ENCODE data around the gene SUPV3L1. TPM values are rescaled to one million over a fixed set of nuclear protein-coding genes. Genes with fewer than 3 reads are reported as not detected.

The SUPV3L1 gene
- total and polyA plus RNA-seq, 9 of the 15 experiments (the other 6 are each of a cell fraction or from before 2014, with no cell fraction given): 45.2 to 156 (median 92.6) TPM

DNA sequence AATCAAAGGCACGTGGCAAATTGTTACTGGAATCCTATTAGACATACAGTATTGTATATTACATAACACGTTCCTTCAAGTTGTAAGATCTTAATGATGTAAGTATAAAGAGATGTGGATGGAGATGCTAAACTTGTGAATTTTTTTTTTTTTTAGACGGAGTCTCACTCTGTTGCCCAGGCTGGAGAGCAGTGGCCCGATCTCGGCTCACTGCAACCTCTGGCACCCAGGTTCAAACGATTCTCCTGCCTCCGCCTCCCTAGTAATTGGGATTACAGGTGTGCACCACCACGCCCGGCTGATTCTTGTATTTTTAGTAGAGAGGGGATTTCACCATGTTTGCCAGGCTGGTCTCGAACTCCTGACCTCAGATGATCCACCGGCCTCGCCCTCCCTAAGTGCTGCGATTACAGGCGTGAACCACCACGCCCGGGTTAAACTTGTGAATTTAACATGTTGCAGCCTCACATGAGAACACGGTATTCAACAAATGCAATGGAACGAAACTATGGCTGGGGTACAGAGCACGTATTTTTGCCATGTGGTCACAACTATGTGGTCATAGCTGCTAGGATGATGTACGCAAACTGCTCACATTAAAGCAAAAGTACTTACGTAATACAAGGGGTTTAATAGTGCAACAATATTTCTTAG lies 818 bp upstream of the SUPV3L1 start:
- peak overlapping the region; percentile 96 for H3K4me2 ChIP-seq (ENCODE audit: insufficient read depth, low read length)
- intact Hi-C loops (cut with micrococcal nuclease) (loop anchor here (1.0 kb wide), 1 partner anchor 55 kb away; the partner anchor contains the start of gene VPS26A), in situ Hi-C loops (cut with MboI) (no loop called here)
- no peaks in the 10 kb centered on the region for H3K9me3 ChIP-seq (replicated peaks; ENCODE audit: control insufficient read depth, insufficient read depth, low read depth, low read length)
- peaks cover 4% of the 10 kb centered on the region; the same call in 1 of the 2 replicates for H4K20me1 ChIP-seq (replicated peaks; ENCODE audit: control insufficient read depth, insufficient read depth, low read length)
- H3K36me3 ChIP-seq (ENCODE audit: control insufficient read depth, insufficient read depth, low read length): peaks cover 22% of the 10 kb centered on the region
- DNase-seq (ENCODE audit: extremely low read depth in 1 of 4, low spot score in 3 of 4): peak; percentile 55 to 71 (median 56)
- TSS peak; percentile 98 for BruUV-seq (replicated peaks)
- ATAC-seq: peak; percentile 65
- FAIRE-seq: no peak
- peak overlapping the region; percentile 97 to 98 for H3K9ac ChIP-seq (ENCODE audit: insufficient read depth in 1 of 2, low read depth in 2 of 2, low read length in 2 of 2)
- WGBS (ENCODE audit: insufficient coverage, low coverage, missing lambda C conversion rate): 29% methylated on average over 21 of the region's 21 CpGs
- H3K27ac ChIP-seq (ENCODE audit: extremely low read depth, low read depth, low read length): peak overlapping the region; percentile 99
- ChIA-PET POLR2A (interaction anchor here (0.6 to 2.0 kb wide), 7 partner anchors 13 to 62 kb away, joined by 3 to 5 read pairs (median 4); no protein-coding TSS in a partner anchor), CTCF (ENCODE audit: low intra/inter-chr PET ratio) (no interaction called here)
- peaks cover 50% of the 10 kb centered on the region for H3K79me2 ChIP-seq (ENCODE audit: control insufficient read depth, insufficient read depth, low read length)
- H3K9me1 ChIP-seq (ENCODE audit: control insufficient read depth, insufficient read depth, low read length): no peaks in the 10 kb centered on the region
- H3K4me3 ChIP-seq: peak overlapping the region; percentile 99
- H3K4me1 ChIP-seq (replicated peaks in 1 of 2; ENCODE audit: control insufficient read depth in 2 of 2, insufficient read depth in 2 of 2, low read length in 2 of 2): peaks cover 7 to 8% of the 10 kb centered on the region in 2 experiments; a peak in 3 of 5 replicates
- no peaks in the 10 kb centered on the region for H3K27me3 ChIP-seq (ENCODE audit: control insufficient read depth in 2 of 2, insufficient read depth in 2 of 2, low read length in 2 of 2)
- H2AFZ ChIP-seq (ENCODE audit: low read depth, low read length): peak overlapping the region; percentile 99
- TF ChIP-seq, protein P1, sequence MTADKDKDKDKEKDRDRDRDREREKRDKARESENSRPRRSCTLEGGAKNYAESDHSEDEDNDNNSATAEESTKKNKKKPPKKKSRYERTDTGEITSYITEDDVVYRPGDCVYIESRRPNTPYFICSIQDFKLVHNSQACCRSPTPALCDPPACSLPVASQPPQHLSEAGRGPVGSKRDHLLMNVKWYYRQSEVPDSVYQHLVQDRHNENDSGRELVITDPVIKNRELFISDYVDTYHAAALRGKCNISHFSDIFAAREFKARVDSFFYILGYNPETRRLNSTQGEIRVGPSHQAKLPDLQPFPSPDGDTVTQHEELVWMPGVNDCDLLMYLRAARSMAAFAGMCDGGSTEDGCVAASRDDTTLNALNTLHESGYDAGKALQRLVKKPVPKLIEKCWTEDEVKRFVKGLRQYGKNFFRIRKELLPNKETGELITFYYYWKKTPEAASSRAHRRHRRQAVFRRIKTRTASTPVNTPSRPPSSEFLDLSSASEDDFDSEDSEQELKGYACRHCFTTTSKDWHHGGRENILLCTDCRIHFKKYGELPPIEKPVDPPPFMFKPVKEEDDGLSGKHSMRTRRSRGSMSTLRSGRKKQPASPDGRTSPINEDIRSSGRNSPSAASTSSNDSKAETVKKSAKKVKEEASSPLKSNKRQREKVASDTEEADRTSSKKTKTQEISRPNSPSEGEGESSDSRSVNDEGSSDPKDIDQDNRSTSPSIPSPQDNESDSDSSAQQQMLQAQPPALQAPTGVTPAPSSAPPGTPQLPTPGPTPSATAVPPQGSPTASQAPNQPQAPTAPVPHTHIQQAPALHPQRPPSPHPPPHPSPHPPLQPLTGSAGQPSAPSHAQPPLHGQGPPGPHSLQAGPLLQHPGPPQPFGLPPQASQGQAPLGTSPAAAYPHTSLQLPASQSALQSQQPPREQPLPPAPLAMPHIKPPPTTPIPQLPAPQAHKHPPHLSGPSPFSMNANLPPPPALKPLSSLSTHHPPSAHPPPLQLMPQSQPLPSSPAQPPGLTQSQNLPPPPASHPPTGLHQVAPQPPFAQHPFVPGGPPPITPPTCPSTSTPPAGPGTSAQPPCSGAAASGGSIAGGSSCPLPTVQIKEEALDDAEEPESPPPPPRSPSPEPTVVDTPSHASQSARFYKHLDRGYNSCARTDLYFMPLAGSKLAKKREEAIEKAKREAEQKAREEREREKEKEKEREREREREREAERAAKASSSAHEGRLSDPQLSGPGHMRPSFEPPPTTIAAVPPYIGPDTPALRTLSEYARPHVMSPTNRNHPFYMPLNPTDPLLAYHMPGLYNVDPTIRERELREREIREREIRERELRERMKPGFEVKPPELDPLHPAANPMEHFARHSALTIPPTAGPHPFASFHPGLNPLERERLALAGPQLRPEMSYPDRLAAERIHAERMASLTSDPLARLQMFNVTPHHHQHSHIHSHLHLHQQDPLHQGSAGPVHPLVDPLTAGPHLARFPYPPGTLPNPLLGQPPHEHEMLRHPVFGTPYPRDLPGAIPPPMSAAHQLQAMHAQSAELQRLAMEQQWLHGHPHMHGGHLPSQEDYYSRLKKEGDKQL (CRISPR knock-in tag; IDR thresholded peaks at IDR 0.05; ENCODE audit: borderline replicate concordance): no peak
- TF ChIP-seq BRF1 (IDR thresholded peaks at IDR 0.05; ENCODE audit: borderline replicate concordance, extremely low read depth, insufficient read length): no peak
- no peak for TF ChIP-seq ZNF717 (CRISPR knock-in tag; IDR thresholded peaks at IDR 0.05)
- TF ChIP-seq, protein P2, sequence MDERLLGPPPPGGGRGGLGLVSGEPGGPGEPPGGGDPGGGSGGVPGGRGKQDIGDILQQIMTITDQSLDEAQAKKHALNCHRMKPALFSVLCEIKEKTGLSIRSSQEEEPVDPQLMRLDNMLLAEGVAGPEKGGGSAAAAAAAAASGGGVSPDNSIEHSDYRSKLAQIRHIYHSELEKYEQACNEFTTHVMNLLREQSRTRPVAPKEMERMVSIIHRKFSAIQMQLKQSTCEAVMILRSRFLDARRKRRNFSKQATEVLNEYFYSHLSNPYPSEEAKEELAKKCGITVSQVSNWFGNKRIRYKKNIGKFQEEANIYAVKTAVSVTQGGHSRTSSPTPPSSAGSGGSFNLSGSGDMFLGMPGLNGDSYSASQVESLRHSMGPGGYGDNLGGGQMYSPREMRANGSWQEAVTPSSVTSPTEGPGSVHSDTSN (CRISPR knock-in tag; IDR thresholded peaks at IDR 0.05; ENCODE audit: low read depth): no peak
- TF ChIP-seq, protein P2 (tag; conservative IDR thresholded peaks at IDR 0.05; ENCODE audit: low read depth): no peak
- TF ChIP-seq CTBP1 (IDR thresholded peaks at IDR 0.05; ENCODE audit: borderline replicate concordance): 0 out of 2 replicates have a peak, but pooled peaks have one; percentile 5
- peak; percentile 94 for TF ChIP-seq ZNF121 (CRISPR knock-in tag; conservative IDR thresholded peaks at IDR 0.05)
- no peak for TF ChIP-seq SRSF1 (IDR thresholded peaks at IDR 0.05; ENCODE audit: low read depth, low read length)
- peak; percentile 66 for TF ChIP-seq ZNF764 (CRISPR knock-in tag; IDR thresholded peaks at IDR 0.05; ENCODE audit: low read depth)
- no peak for TF ChIP-seq NR2C1 (IDR thresholded peaks at IDR 0.05)
- TF ChIP-seq NR2C1 (tag; IDR thresholded peaks at IDR 0.05): 0 out of 2 replicates have a peak, but pooled peaks have one; percentile 17
- TF ChIP-seq IFI16 (CRISPR knock-in tag; IDR thresholded peaks at IDR 0.05): no peak

Data from K562 (cell line).